BJ (cell line): Measurements from ENCODE around the gene TMEM52B. TPM values are rescaled to one million over a fixed set of nuclear protein-coding genes. Genes with fewer than 3 reads are reported as not detected.

Source experiments
- CTCF ChIA-PET: fragments of 350-600 bp; formaldehyde crosslinking; extraction: SDS; loops from one replicate; lab custom pipeline; 2021; ENCODE audit warnings: antibody characterized with exemption, inconsistent platforms; lab: Yijun Ruan, JAX
- POLR2A ChIA-PET: fragments of 300-600 bp; sonication (Branson Sonifier 250); formaldehyde crosslinking; extraction: SDS; loops from one replicate; lab custom pipeline; 2021; ENCODE audit warnings: antibody characterized with exemption; lab: Charles Lee
- DNase-seq: peaks from one replicate; pipeline ENCODE4 v3.0.0-alpha.2; 2011; ENCODE audit warnings: low read depth
- H3K27me3 ChIP-seq: 2 replicates; pipeline ENCODE4 v1.6.0; 2011; ENCODE audit warnings: low read length; ENCODE audit not compliant: control insufficient read depth, insufficient read depth
- H3K36me3 ChIP-seq: 2 replicates; pipeline ENCODE4 v1.5.1; 2011; ENCODE audit warnings: low read length; ENCODE audit not compliant: control insufficient read depth, insufficient read depth
- H3K4me3 ChIP-seq: 2 replicates; pipeline ENCODE4 v1.5.1; 2011; ENCODE audit warnings: low read depth, mild to moderate bottlenecking, control low read depth, low read length
- CTCF ChIP-seq: IDR thresholded peaks from 2 replicates; pipeline ENCODE4 v1.5.1; 2011; ENCODE audit warnings: low read depth, mild to moderate bottlenecking, control low read depth, inconsistent platforms, low read length, moderate library complexity; ENCODE audit not compliant: insufficient read depth
- polyA plus RNA-seq: library from polyadenylated mRNA; depleted of rRNA; stranded (reverse); fragments of >200 nt; gene quantifications from 2 replicates; pipeline ENCODE4 v1.2.3, GENCODE V29; 2011

Gene TMEM52B
- polyA plus RNA-seq, 1 experiment: 0.85 TPM

GRCh38 chr12:10211101-10211939 lies 32.5 kb downstream of the TMEM52B start:
- TF ChIP-seq CTCF: no peak
- no peaks in the 10 kb centered on the region for H3K27me3 ChIP-seq
- DNase-seq: no peak
- CTCF ChIA-PET: no interaction called here
- H3K4me3 ChIP-seq: no peak overlapping the region
- POLR2A ChIA-PET: no interaction called here
- H3K36me3 ChIP-seq: peaks cover 3% of the 10 kb centered on the region

GRCh38 chr12:10211940-10212738 lies 33.3 kb downstream of the TMEM52B start:
- CTCF ChIA-PET: interaction anchor here (0.5 to 3.0 kb wide), 4 partner anchors 9 to 195 kb away, joined by 3 to 17 read pairs (median 4); no protein-coding TSS in a partner anchor
- Histone ChIP-seq H3K4me3 (peak overlapping the region; percentile 98), H3K27me3 (no peaks in the 10 kb centered on the region), H3K36me3 (peaks cover 3% of the 10 kb centered on the region)
- no peak for TF ChIP-seq CTCF
- POLR2A ChIA-PET: interaction anchor here (0.5 to 1.0 kb wide), 4 partner anchors 15 to 209 kb away, joined by 3 to 5 read pairs (median 4); no protein-coding TSS in a partner anchor
- DNase-seq: peak; percentile 98

GRCh38 chr12:10212739-10213131 lies 33.9 kb downstream of the TMEM52B start, which contains the start of gene GABARAPL1:
Gene GABARAPL1 (plus strand): TSS chr12:10212877. CDS start chr12:10213130, 253 bp downstream.
- ChIA-PET CTCF (interaction anchor here (1.1 to 3.0 kb wide), 4 partner anchors 9 to 201 kb away, joined by 3 to 17 read pairs (median 4); no protein-coding TSS in a partner anchor), POLR2A (interaction anchor here (0.7 to 1.0 kb wide), 3 partner anchors 17 to 540 kb away, joined by 3 to 4 read pairs (median 3); no protein-coding TSS in a partner anchor)
- TF ChIP-seq CTCF: no peak
- no peak for DNase-seq
- Histone ChIP-seq H3K27me3 (no peaks in the 10 kb centered on the region), H3K4me3 (peak within 1 kb of the TSS; percentile 98), H3K36me3 (peaks cover 3% of the 10 kb centered on the region)

- no peak for TF ChIP-seq CTCF
- ChIA-PET POLR2A (interaction anchor here (0.7 to 1.0 kb wide), 2 partner anchors 18 to 539 kb away, joined by 3 read pairs; no protein-coding TSS in a partner anchor), CTCF (interaction anchor here (1.1 to 3.0 kb wide), 8 partner anchors 10 to 360 kb away, joined by 3 to 17 read pairs (median 4); no protein-coding TSS in a partner anchor)
- Histone ChIP-seq H3K36me3 (peaks cover 6% of the 10 kb centered on the region), H3K27me3 (no peaks in the 10 kb centered on the region), H3K4me3 (peak overlapping the region; percentile 98)
- DNase-seq: no peak
These were observed 34.6 kb downstream of the TMEM52B start for GRCh38 chr12:10213168-10214135.
